GM18499 (cell line): ENCODE results near the gene THSD4.
"Not testable (repeated sequence)": the region's sequence is repeated elsewhere in the genome, so short reads cannot be mapped to it uniquely, and the experiment has no call there.

ENCODE experiments used
- ATAC-seq: cut with Tn5 transposase; IDR thresholded peaks from one replicate; pipeline ENCODE4 v1.9.1; 2021; ENCODE audit warnings: moderate number of reproducible peaks; ENCODE audit not compliant: insufficient read depth, unreplicated experiment

The THSD4 gene

GRCh38 chr15:71118881-71119632, 3.8 kb downstream of the THSD4 start:
- no peak for ATAC-seq

GRCh38 chr15:71120428-71120944, 5.2 kb downstream of the THSD4 start:
- no peak for ATAC-seq

- no peak for ATAC-seq
These were observed 6.2 kb downstream of the THSD4 start for GRCh38 chr15:71121442-71121841.

- ATAC-seq = no peak
These were observed 9.9 kb downstream of the THSD4 start for GRCh38 chr15:71124937-71125790.

- ATAC-seq = no peak
These were observed 10.7 kb downstream of the THSD4 start for GRCh38 chr15:71125831-71126450.

GRCh38 chr15:71127083-71127482, 11.8 kb downstream of the THSD4 start:
- ATAC-seq = no peak

GRCh38 chr15:71128159-71128558, 12.9 kb downstream of the THSD4 start:
- not testable (repeated sequence) for ATAC-seq

- ATAC-seq = no peak
These were observed 13.8 kb downstream of the THSD4 start for GRCh38 chr15:71128939-71129562.

GRCh38 chr15:71129669-71130068, 14.4 kb downstream of the THSD4 start:
- no peak for ATAC-seq

GRCh38 chr15:71131601-71132362, 16.5 kb downstream of the THSD4 start:
- ATAC-seq = no peak

- no peak for ATAC-seq
These were observed 18.6 kb downstream of the THSD4 start for GRCh38 chr15:71133747-71134472.

GRCh38 chr15:71136159-71136783, 21.0 kb downstream of the THSD4 start:
- no peak for ATAC-seq

- no peak for ATAC-seq
These were observed 21.7 kb downstream of the THSD4 start for GRCh38 chr15:71136793-71137518.

GRCh38 chr15:71138473-71138872, 23.2 kb downstream of the THSD4 start:
- no peak for ATAC-seq

GRCh38 chr15:71139241-71139640, 24.0 kb downstream of the THSD4 start:
- no peak for ATAC-seq

GRCh38 chr15:71141572-71141971, 26.3 kb downstream of the THSD4 start:
- no peak for ATAC-seq

- ATAC-seq = no peak
These were observed 27.5 kb downstream of the THSD4 start for GRCh38 chr15:71142780-71143179.
